Coronary artery (tissue), 2 donors: Measurements from ENCODE around the gene DIS3L2.

Experiments
- DNase-seq: peaks from one replicate; pipeline ENCODE4 v3.0.0-alpha.2; 2017; ENCODE audit warnings: low spot score
- H3K27ac ChIP-seq, 2 donors: fragments of 200-600 bp; sonication (generic); one replicate each; pipeline ENCODE4 v1.5.1; 2016 to 2019
- H3K4me3 ChIP-seq: fragments of 200-600 bp; sonication (generic); 2 replicates; pipeline ENCODE4 v1.5.1; 2016; ENCODE audit warnings: mild to moderate bottlenecking, moderate library complexity
- TF ChIP-seq, protein P1 (sequence below): fragments of 200-600 bp; sonication (generic); IDR thresholded peaks from one replicate; pipeline ENCODE4 v1.5.1; 2019; ENCODE audit warnings: antibody characterized with exemption

Gene DIS3L2

DNA sequence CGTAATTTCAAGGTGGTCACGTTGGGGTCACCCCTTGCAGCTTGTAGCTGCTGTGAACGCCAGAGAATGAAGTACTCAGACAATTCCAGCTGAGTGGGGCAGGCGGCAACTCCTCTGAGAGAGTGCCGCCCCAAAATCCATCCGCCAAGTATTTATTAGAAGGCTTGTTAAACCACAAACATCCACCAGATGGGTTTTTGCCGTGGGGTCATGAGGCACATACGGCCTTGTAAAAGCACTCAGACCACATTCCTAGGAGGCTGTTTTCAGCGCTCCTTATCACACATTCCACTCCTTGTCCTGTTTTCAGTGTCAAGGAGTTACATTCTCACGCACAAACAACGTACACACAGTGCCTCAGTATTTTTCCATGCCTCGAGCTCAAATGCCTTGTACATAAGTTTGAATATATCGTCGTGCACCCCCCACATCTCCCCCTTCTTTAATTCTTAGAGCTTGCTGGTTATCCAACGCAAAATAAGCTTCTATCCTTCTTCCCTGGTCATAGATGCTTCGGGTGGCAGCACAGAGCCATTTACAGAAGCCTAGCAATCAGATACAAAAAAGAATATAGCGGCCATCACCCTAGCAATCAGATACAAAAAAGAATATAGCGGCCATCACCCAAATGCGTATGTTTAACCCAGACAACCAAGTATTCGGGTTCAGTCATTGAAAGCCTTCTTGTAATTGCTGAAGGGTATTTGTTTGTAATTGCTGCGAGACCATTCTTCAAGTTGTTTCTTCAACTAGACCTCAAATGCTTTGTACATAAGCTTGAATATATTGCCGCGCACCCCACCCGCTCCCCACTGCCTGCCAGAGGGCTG is 424.4 kb downstream of the DIS3L2 start:
- H3K4me3 ChIP-seq, result no peak overlapping the region
- H3K27ac ChIP-seq, result no peak overlapping the region
- DNase-seq, result no peak
- TF ChIP-seq, protein P1, sequence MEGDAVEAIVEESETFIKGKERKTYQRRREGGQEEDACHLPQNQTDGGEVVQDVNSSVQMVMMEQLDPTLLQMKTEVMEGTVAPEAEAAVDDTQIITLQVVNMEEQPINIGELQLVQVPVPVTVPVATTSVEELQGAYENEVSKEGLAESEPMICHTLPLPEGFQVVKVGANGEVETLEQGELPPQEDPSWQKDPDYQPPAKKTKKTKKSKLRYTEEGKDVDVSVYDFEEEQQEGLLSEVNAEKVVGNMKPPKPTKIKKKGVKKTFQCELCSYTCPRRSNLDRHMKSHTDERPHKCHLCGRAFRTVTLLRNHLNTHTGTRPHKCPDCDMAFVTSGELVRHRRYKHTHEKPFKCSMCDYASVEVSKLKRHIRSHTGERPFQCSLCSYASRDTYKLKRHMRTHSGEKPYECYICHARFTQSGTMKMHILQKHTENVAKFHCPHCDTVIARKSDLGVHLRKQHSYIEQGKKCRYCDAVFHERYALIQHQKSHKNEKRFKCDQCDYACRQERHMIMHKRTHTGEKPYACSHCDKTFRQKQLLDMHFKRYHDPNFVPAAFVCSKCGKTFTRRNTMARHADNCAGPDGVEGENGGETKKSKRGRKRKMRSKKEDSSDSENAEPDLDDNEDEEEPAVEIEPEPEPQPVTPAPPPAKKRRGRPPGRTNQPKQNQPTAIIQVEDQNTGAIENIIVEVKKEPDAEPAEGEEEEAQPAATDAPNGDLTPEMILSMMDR, result no peak

DNA sequence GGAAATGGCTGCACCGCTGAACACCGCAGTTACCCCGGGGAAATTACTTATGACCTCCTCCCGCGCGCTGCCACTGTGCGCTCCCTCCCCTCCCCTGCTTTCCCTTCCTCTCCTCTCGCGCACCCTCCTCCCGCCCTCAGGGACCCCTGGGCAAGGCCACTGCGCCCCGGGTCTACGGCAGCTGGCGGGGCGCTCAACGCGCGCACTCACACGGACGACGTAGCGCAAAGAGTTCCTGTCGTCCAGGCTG is 424.9 kb downstream of the DIS3L2 start:
- DNase-seq, result no peak
- TF ChIP-seq, protein P1, result no peak
- no peak overlapping the region for H3K27ac ChIP-seq
- H3K4me3 ChIP-seq, result no peak overlapping the region
